Mesangial cell (primary cell): Measurements from ENCODE around the gene HJV. TPM values are rescaled to one million over a fixed set of nuclear protein-coding genes. Genes with fewer than 3 reads are reported as not detected.

ENCODE experiments used
- total RNA-seq: library from RNA; depleted of rRNA; stranded (reverse); fragments of >200 nt; gene quantifications from 2 replicates; pipeline ENCODE4 v1.2.3, GENCODE V29; 2015

Gene HJV, protein sequence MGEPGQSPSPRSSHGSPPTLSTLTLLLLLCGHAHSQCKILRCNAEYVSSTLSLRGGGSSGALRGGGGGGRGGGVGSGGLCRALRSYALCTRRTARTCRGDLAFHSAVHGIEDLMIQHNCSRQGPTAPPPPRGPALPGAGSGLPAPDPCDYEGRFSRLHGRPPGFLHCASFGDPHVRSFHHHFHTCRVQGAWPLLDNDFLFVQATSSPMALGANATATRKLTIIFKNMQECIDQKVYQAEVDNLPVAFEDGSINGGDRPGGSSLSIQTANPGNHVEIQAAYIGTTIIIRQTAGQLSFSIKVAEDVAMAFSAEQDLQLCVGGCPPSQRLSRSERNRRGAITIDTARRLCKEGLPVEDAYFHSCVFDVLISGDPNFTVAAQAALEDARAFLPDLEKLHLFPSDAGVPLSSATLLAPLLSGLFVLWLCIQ
- not detected in 2 replicates for total RNA-seq

GRCh38 chr1:146021622-146022402 lies at the start of gene HJV:
HJV (minus strand) TSS chr1:146021735; CDS start chr1:146020231, 1,504 bp downstream.

DNA sequence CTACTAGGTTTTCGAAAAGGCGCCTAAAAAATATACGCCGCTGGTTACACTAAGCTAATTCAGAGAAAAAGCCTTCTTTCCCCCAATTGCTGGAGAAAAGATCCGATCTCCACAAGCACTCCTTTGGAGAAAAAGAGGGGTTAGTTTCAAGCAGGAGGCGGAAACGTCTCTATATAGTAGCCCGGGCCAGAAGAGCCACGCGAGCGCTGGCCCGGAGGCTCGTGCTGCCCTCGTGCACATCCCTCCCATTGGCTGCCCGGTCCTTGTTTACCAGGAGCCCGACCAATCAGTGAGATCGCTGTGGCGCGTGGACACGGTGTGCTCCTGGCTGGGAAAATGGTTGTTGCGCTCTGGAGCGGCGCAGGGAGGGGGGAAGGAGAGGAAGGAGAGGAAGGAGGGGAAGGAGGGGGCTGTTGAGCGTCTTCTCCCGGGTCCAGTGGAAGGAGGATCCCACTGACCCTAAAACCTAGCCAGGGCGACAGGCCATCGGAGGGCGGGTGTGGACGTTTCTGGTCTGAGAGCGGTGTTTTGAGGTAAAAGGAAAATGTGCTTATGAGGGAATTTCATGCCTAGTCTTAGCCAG lies 25.0 kb downstream of the HJV start, which contains the start of gene TXNIP:
TSS of gene TXNIP (minus strand) at position 147 of the 583 bp plus-strand sequence. CDS start 313 bp downstream, outside the sequence.

Other genes with a start within 250 kb of the HJV start
- gene RNF115, start 197.6 kb downstream of the HJV start, total RNA-seq, result 7.7 and 9.4 TPM in 2 replicates
- gene POLR3C, start 197.5 kb downstream of the HJV start, total RNA-seq, result 29.5 and 30.5 TPM in 2 replicates
- gene NUDT17, start 176.1 kb downstream of the HJV start, total RNA-seq, result 2.8 and 4.1 TPM in 2 replicates
- 29.7 and 31.9 TPM in 2 replicates for gene PIAS3, start 162.7 kb downstream of the HJV start, total RNA-seq
- 0.13 and 0.49 TPM in 2 replicates for gene ANKRD35, start 135.9 kb downstream of the HJV start, total RNA-seq
- gene ITGA10, start 111.7 kb downstream of the HJV start, total RNA-seq, result 3.1 and 8.4 TPM in 2 replicates
- 20.7 and 30.2 TPM in 2 replicates for gene PEX11B, start 103.0 kb downstream of the HJV start, total RNA-seq
- 54.4 and 130 TPM in 2 replicates for gene RBM8A, start 94.3 kb downstream of the HJV start, total RNA-seq
- 30.0 and 32.6 TPM in 2 replicates for gene LIX1L, start 63.7 kb downstream of the HJV start, total RNA-seq
- gene ANKRD34A, start 57.2 kb downstream of the HJV start, total RNA-seq, result 1.0 and 1.1 TPM in 2 replicates
- gene POLR3GL, start 57.0 kb downstream of the HJV start, total RNA-seq, result 6.5 and 12.9 TPM in 2 replicates
- 18.7 and 484 TPM in 2 replicates for gene TXNIP, start 25.2 kb downstream of the HJV start, total RNA-seq
- gene NBPF10, start 123.1 kb upstream of the HJV start, total RNA-seq, result 0.65 and 1.8 TPM in 2 replicates
- 30.1 and 61.2 TPM in 2 replicates for gene NOTCH2NLA, start 207.3 kb upstream of the HJV start, total RNA-seq